Fibroblast of skin of right quadriceps (primary cell): ENCODE data around the gene COG6.

Source experiments
- DNase-seq: peaks from one replicate; pipeline ENCODE4 v3.0.0-alpha.2; 2013

COG6 gene

GRCh38 chr13:39770221-39771090 lies 115.0 kb downstream of the COG6 start:
- no peak for DNase-seq

- DNase-seq, result peak; percentile 51
These were observed 118.4 kb downstream of the COG6 start for GRCh38 chr13:39773833-39774232.

GRCh38 chr13:39776439-39776838 lies 121.0 kb downstream of the COG6 start:
- DNase-seq, result peak; percentile 90

- DNase-seq, result no peak
These were observed 121.6 kb downstream of the COG6 start for GRCh38 chr13:39777021-39777420.

- DNase-seq, result peak; percentile 90
These were observed 122.1 kb downstream of the COG6 start for GRCh38 chr13:39777527-39778061.

- DNase-seq, result peak; percentile 73
These were observed 124.1 kb downstream of the COG6 start for GRCh38 chr13:39779337-39780265.

GRCh38 chr13:39780711-39781110 lies 125.2 kb downstream of the COG6 start:
- no peak for DNase-seq

GRCh38 chr13:39781381-39781780 lies 125.9 kb downstream of the COG6 start:
- no peak for DNase-seq

- DNase-seq, result no peak
These were observed 127.6 kb downstream of the COG6 start for GRCh38 chr13:39783051-39783450.

- peak; percentile 46 for DNase-seq
These were observed 128.9 kb downstream of the COG6 start for GRCh38 chr13:39784347-39784746.

GRCh38 chr13:39786091-39786490 lies 130.6 kb downstream of the COG6 start:
- DNase-seq, result no peak

- DNase-seq, result no peak
These were observed 131.6 kb downstream of the COG6 start for GRCh38 chr13:39787086-39787487.

- DNase-seq, result no peak
These were observed 132.6 kb downstream of the COG6 start for GRCh38 chr13:39788102-39788501.

- no peak for DNase-seq
These were observed 134.0 kb downstream of the COG6 start for GRCh38 chr13:39789451-39789850.
